Activated T-helper 1 cell treated with anti-CD3 and anti-CD28 coated beads, Interleukin-2, amount 50 U/mL, for 16 hours (primary cell): ENCODE results near the gene DENR.
"Not testable (repeated sequence)": the region's sequence is repeated elsewhere in the genome, so short reads cannot be mapped to it uniquely, and the experiment has no call there.

Source experiments
- DNase-seq, 2 donors: peaks; one replicate each; pipeline ENCODE4 v3.0.0-alpha.2; 2020; ENCODE audit warnings: low read depth in 1 of 2, low spot score in 1 of 2

DENR gene

DNA sequence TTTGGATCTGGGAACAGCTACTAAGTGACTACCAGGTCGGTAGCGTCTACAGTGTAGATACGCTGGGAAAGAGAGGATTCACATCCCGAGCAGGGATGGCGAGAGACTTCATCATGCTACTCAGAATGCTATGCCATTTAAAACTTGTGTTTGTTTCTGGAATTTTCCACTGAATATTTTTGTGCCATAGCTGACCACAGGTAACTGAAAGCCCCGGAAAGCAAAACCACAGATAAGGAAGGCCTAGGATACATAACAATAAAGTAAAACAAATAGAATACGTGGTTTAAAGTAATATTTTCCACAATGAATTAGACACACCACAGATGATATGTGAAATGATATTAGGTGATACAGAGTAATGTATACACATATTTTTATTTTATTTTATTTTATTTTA, 14.1 kb upstream of the DENR start:
- no peak for DNase-seq

GRCh38 chr12:122740351-122740750, 12.3 kb upstream of the DENR start:
- no peak for DNase-seq

DNA sequence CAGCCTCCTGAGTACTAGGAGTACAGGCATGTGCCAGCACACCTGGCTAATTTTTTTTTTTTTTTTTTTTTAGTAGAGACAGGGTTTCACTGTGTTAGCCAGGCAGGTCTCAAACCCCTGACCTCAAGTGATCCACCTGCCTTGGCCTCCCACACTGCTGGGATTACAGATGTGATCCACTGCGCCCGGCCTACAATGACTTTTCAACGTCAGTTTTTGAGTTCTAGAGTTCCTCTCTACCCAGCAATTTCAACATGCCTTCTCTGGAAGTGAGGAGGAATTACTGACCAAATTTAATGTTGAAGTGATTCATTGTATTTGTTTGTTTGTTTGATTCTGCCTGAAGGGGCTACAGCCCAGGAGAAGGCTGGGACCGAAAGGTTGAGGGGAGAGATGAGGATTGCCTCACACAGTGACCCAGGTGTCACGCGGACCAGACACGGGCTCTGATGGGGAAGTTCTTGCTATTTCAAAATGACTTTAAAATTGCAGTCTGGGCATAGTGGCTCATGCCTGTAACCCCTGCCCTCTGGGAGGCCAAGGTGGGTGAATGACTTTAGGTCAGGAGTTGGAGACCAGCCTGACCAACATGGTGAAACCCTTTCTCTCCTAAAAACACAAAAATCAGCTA, 8.6 kb upstream of the DENR start:
- no peak for DNase-seq

GRCh38 chr12:122747224-122748135, 5.1 kb upstream of the DENR start:
- no peak for DNase-seq

DNA sequence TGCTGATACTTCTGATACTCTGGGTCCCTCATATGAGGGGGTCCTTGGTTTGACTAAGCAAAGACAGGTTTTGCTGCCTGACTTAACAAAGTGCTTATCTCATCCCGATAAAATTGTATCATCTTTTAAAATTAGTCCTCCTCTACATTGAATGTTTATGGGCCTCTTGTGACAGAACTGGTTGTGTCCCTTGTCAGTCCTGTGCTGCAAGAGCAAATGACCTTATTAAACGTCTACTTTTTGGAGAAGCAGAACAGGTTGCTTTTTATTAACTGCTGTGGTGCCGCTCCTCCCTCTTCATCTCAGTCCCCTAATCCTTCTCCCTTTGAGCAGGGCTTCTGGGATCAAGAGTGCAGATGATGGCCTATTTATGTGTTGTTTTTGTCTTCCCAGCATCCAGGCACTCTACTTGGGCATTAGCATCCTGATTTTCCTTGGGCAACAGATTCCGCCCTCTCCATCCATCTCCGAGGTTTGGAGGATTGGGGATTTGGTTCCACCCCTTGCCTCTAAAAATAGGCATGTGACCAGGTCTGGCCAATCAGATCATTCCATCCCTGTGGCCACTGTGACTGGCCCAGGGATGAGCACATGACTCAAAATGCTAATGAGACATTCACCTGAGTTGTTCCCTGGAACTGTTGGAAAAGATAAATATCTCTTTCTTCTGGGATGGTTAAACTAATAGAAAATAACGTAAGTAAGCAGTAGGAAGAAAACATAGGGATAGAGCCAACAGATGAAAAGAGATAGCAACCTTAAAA, 2.9 kb upstream of the DENR start:
- no peak for DNase-seq

DNA sequence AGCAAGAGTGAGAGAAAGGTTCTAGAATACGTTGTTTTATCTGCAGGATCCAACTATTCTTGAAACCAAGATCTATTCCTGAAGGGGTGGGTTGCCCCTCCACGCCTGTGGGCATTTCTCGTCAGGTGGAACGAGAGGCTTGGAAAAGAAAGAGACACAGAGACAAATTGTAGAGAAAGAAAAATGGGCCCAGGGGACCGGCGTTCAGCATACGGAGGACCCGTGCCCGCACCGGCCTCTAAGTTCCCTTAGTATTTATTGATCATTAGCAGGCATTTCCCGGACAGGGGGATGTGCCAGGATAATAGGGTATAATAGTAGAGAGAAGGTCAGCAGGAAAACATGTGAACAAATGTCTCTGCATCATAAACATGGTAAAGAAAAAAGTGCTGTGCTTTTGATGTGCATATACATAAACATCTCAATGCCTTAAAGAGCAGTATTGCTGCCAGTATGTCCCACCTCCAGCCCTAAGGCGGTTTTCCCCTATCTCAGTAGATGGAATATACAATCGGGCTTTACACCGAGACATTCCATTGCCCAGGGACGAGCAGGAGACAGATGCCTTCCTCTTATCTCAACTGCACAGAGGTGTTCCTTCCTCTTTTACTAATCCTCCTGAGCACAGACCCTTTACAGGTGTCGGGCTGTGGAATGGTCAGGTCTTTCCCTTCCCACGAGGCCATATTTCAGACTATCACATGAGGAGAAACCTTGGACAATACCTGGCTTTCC, 1.7 kb upstream of the DENR start:
- not testable (repeated sequence) for DNase-seq

DNA sequence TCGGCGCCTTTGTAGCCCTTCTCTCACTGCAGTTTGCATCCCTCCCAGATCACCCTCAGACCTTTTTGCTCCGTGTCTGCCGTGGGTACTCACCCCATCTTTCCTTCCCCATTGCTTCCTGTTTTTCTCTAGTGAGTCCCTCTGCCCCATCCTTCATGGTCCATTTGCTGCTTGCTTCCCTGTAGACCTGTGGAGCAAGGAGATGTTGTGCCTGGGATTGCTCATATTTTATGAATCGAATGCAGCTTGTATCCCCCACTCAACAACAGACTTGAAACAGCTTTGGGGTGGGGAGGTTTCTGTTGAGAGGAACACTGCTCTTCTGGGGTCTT, 661 bp downstream of the DENR start:
- no peak for DNase-seq

- no peak for DNase-seq
Observed at GRCh38 chr12:122754790-122755189, 2.2 kb downstream of the DENR start.

GRCh38 chr12:122757568-122757967, 4.9 kb downstream of the DENR start:
- DNase-seq = no peak

GRCh38 chr12:122785503-122785902, 32.9 kb downstream of the DENR start:
- no peak for DNase-seq

DNA sequence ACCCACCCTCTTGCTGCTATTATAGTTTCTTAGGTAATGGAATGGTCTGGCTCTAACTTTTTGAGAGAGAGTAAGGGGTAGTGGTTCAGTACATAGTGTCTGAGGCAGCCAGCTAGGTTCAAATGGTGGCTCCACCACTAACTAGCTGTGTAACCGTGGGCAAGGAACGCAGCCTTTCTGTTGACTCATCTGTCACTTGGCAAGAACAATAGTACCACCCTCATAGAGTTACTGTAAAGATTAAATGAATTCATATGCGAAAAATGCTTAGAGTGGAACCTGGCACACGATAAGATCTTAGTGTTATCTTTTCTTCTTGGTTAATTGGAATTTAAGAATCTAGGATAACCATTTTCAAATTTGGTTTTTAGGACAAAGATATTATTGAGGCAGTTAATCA, 35.8 kb downstream of the DENR start:
- DNase-seq = no peak

GRCh38 chr12:122789637-122790036, 37.0 kb downstream of the DENR start:
- DNase-seq = no peak

DNA sequence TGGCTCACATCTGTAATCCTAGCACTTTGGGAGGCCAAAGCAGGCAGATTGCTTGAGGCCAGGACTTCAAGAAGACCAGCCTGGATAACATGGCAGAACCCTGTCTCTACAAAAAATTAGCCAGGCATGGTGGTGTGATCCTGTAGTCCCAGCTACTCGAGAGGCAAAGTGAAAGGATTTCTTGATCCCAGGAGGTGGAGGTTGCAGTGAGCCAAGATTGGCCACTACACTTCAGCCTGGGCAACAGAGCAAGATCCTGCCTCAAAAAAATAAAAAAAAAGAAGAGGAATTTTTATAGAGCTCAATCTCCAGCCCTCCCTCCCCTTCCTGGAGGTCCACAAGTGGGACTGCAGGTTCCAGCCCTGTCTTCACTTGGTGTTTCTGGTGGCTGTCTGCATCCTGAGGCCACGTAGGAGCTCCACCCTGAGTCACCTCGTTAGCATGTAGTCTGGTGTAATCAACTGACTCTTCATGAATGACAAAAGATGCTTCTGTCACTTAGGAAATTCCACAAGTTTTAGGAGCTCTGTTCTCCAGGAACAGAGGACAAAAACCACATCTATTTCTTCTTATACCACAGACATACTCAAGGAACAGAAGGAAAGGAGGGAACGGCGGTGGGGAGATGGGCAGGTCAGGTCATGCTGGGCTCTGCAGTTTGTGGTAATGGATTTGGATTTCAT, 37.9 kb downstream of the DENR start:
- DNase-seq = no peak

DNA sequence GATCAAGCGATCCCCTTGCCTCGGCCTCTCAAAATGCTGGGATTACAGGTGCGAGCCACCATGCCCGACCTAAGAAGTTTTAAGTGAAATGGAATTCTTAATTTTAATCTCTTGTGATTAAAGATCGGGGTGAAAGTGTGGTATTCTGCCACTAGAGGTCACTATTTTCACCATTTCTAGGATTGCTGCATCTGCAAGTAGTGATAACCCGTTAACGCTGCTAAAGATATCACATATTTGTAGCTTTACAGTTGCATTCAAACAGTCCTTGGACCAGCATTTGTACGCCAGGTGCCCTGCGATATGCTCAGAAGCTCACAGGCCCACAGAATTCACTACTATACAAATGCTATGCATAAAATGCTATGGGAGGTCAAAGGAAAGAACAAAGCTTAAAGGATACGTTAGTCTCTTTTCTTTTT, 41.1 kb downstream of the DENR start:
- no peak for DNase-seq

GRCh38 chr12:122795807-122796206, 43.2 kb downstream of the DENR start:
- DNase-seq = no peak

DNA sequence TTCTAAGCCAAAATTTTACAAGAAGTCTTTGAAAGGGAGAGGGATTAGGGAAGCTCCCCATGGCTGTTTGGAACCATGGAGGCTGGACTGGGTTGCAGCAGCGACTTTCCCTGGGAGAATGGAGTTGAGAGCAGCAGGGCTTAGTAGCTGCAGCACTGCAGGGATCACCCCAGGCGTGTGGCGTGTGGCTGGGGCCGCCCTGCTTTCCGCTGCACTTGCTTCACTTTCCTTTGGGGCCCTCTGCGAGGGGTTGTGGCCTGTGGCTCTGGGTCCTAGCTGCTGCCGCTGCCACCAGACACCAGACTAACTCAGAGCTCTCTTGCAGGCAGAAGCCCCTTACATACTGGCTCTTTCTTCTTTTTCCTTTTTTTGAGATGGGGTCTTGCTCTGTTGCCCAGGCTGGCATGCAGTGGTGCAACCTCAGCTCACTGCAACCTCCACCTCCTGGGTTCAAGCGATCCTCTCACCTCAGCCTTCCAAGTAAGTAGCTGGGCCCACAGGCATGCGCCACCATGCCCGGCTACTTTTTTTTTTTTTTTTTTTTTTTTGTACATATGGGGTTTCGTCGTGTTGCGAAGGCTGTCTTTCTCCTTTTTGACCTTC, 47.1 kb downstream of the DENR start:
- no peak for DNase-seq

- no peak for DNase-seq
Observed at GRCh38 chr12:122803937-122804336, 51.3 kb downstream of the DENR start.

DNA sequence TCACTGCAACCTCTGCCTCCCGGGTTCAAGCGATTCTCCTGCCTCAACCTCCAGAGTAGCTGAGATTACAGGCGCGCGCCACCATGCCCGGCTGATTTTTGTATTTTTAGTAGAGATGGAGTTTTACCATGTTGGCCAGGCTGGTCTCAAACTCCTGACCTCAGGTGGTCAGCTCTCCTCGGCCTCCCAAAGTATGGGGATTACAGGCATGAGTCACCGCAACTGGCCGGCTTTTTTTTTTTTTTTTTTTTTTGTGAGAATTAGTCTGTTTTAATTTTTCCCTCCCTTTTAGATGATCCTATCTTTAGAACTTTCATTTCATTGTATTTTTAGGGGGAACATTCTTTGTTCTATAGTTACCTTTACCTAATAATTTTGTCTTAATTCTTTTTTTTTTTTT, 52.3 kb downstream of the DENR start:
- DNase-seq = not testable (repeated sequence)

DNA sequence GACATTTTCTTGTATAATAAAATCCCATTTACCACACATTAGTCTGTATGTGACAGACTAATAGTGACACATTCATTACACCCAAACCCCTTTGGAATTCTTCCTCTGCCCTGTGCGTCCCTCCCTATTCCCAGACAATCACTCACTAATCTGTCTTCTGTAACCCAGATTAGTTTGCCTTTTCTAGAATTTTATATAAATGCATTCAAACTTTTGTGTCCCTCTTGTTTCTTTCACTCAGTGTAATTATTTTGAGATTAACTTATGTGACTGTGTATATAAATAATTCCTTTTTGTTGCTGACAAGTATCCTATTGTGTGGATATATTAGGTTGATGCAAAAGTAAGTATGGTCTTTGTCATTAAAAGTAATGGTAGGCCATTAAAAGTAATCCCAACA, 55.0 kb downstream of the DENR start:
- DNase-seq = no peak

- no peak for DNase-seq
Observed at GRCh38 chr12:122811777-122812176, 59.2 kb downstream of the DENR start.
